ENCODE data around the gene UBL4B.

- TF ChIP-seq CTCF (IDR thresholded peaks at IDR 0.05 in 8 of 11, conservative IDR thresholded peaks at IDR 0.05 in 3 of 11) (no peak), POLR2A (IDR thresholded peaks at IDR 0.05) (no peak), POLR2AphosphoS5 (IDR thresholded peaks at IDR 0.05) (peak in 2 of 3 donors; percentile 46 to 70)
Observed at GRCh38 chr1:110067893-110068645, 44.2 kb upstream of the UBL4B start.

Measured in spleen (tissue), 7 donors.